SU-DHL-6 (cell line): Measurements from ENCODE around the gene CHMP4B.

Experiments used
- H2AFZ ChIP-seq: fragments of 200-600 bp; sonication (generic); 2 replicates; pipeline ENCODE4 v1.6.1; 2014; ENCODE audit warnings: low read depth, mild to moderate bottlenecking, moderate library complexity, mixed read lengths, antibody characterized with exemption, low read length; ENCODE audit not compliant: severe bottlenecking
- H3F3A ChIP-seq: fragments of 200-600 bp; shearing (Covaris generic); 2 replicates; pipeline ENCODE4 v1.6.0; 2016; ENCODE audit warnings: antibody characterized with exemption, mild to moderate bottlenecking; ENCODE audit not compliant: insufficient read depth
- H3K27ac ChIP-seq: fragments of 200-600 bp; sonication (generic); 2 replicates; pipeline ENCODE4 v1.5.1; 2016; ENCODE audit warnings: low read depth, mild to moderate bottlenecking, low read length, moderate library complexity, mixed read lengths
- H3K27me3 ChIP-seq: fragments of 200-600 bp; sonication (generic), shearing (Covaris generic); 2 replicates; pipeline ENCODE4 v1.6.0; 2014; ENCODE audit warnings: mild to moderate bottlenecking, low read length
- H3K36me3 ChIP-seq: fragments of 200-600 bp; sonication (generic); 2 replicates; pipeline ENCODE4 v1.6.1; 2014; ENCODE audit warnings: mild to moderate bottlenecking, low read length, mixed read lengths
- H3K4me2 ChIP-seq: fragments of 300-600, 200-600 bp; shearing (Covaris generic), sonication (generic); 2 replicates; pipeline ENCODE4 v1.6.0; 2014; ENCODE audit warnings: low read length, low read depth, mild to moderate bottlenecking; ENCODE audit not compliant: poor library complexity, severe bottlenecking
- H3K4me3 ChIP-seq: fragments of 200-600 bp; sonication (generic); 2 replicates; pipeline ENCODE4 v1.5.1; 2014; ENCODE audit warnings: antibody characterized with exemption, low read length, mild to moderate bottlenecking, mixed read lengths; ENCODE audit not compliant: insufficient read depth, poor library complexity, severe bottlenecking
- H3K79me2 ChIP-seq: fragments of 200-600 bp; sonication (generic); 2 replicates; pipeline ENCODE4 v1.6.1; 2014; ENCODE audit warnings: mild to moderate bottlenecking, low read length, moderate library complexity; ENCODE audit not compliant: insufficient read depth
- H3K9ac ChIP-seq: fragments of 200-600 bp; sonication (generic); 2 replicates; pipeline ENCODE4 v1.7.0; 2014; ENCODE audit warnings: mild to moderate bottlenecking, low read length
- H3K9me2 ChIP-seq: fragments of 200-600 bp; sonication (generic); replicated peaks from 2 replicates; pipeline ENCODE4 v1.6.1; 2014; ENCODE audit warnings: low read length; ENCODE audit not compliant: insufficient read depth
- H3K9me3 ChIP-seq: fragments of 200-600 bp; sonication (generic); 2 replicates; pipeline ENCODE4 v1.6.1; 2014; ENCODE audit warnings: low read length, mixed read lengths; ENCODE audit not compliant: insufficient read depth
- H4K20me1 ChIP-seq: fragments of 200-600 bp; sonication (generic); 2 replicates; pipeline ENCODE4 v1.6.1; 2014; ENCODE audit warnings: low read depth, mild to moderate bottlenecking, antibody characterized with exemption, low read length, moderate library complexity, mixed read lengths
- EZH2phosphoT487 ChIP-seq: fragments of 200-600 bp; sonication (generic), shearing (Covaris generic); conservative IDR thresholded peaks from 2 replicates; pipeline ENCODE4 v1.6.1; 2018; ENCODE audit warnings: mild to moderate bottlenecking, antibody characterized with exemption, low read length, moderate library complexity, mixed read lengths
- TF ChIP-seq, protein P1 (sequence below): fragments of 200-600 bp; sonication (generic); IDR thresholded peaks from one replicate; pipeline ENCODE4 v1.5.1; 2017; ENCODE audit warnings: antibody characterized with exemption, mild to moderate bottlenecking, low read length, moderate library complexity; ENCODE audit not compliant: insufficient read depth, poor library complexity, severe bottlenecking

The CHMP4B gene

DNA sequence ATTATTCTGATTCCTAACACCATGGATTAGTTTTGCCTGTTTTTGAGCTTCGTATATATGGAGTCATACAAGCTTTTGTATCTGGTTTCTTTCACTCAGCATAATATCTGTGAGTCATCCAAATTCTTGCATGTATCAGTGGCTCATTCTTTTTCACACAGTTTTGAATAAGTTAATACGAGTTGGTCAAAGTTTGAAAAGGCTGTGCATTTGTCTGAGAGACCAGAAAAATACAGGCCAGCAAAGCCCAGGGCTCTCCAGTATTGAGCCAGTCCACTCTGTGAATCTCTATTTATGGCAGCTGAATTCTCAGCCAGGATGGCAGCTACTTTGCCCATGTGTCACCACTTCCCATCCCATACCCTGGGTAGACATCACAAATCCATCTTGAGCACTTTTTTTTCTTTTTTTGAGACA, 7.2 kb upstream of the CHMP4B start:
- no peak for TF ChIP-seq EZH2phosphoT487
- TF ChIP-seq, protein P1, sequence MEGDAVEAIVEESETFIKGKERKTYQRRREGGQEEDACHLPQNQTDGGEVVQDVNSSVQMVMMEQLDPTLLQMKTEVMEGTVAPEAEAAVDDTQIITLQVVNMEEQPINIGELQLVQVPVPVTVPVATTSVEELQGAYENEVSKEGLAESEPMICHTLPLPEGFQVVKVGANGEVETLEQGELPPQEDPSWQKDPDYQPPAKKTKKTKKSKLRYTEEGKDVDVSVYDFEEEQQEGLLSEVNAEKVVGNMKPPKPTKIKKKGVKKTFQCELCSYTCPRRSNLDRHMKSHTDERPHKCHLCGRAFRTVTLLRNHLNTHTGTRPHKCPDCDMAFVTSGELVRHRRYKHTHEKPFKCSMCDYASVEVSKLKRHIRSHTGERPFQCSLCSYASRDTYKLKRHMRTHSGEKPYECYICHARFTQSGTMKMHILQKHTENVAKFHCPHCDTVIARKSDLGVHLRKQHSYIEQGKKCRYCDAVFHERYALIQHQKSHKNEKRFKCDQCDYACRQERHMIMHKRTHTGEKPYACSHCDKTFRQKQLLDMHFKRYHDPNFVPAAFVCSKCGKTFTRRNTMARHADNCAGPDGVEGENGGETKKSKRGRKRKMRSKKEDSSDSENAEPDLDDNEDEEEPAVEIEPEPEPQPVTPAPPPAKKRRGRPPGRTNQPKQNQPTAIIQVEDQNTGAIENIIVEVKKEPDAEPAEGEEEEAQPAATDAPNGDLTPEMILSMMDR, result no peak
- H3K9ac ChIP-seq, result no peak overlapping the region
- H3K27ac ChIP-seq, result no peak overlapping the region
- H3K27me3 ChIP-seq, result no peaks in the 10 kb centered on the region
- H2AFZ ChIP-seq, result no peak overlapping the region
- no peaks in the 10 kb centered on the region for H3K9me3 ChIP-seq
- no peaks in the 10 kb centered on the region for H3F3A ChIP-seq
- no peaks in the 10 kb centered on the region for H3K9me2 ChIP-seq
- no peak overlapping the region for H3K4me2 ChIP-seq
- H4K20me1 ChIP-seq, result no peaks in the 10 kb centered on the region
- H3K4me3 ChIP-seq, result no peak overlapping the region
- no peaks in the 10 kb centered on the region for H3K79me2 ChIP-seq
- H3K36me3 ChIP-seq, result no peaks in the 10 kb centered on the region

DNA sequence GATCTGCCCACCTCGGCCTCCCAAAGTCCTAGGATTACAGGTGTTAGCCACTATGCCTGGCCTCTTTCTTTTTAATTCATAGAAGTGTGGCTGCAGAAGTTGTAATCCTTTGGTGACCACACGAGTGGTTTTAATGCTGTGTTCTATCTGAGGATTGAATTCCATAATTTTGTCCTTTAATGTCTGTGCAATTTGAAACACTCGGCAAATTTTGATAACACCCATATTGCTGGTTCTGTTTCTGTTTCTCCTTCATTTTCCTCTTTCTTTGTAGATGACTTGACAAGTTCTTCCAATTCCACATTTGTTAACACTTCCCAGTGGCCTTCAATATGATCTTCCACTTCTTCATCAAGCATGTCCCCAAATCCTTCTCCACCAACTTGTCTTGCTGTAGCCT, 2.8 kb upstream of the CHMP4B start:
- Histone ChIP-seq H3F3A (no peaks in the 10 kb centered on the region), H3K27ac (no peak overlapping the region), H3K4me2 (no peak overlapping the region), H3K9me2 (no peaks in the 10 kb centered on the region), H3K36me3 (no peaks in the 10 kb centered on the region), H2AFZ (no peak overlapping the region), H3K27me3 (no peaks in the 10 kb centered on the region), H3K79me2 (peaks cover 21% of the 10 kb centered on the region), H4K20me1 (peaks cover 3% of the 10 kb centered on the region; the same call in 1 of the 2 replicates), H3K4me3 (no peak overlapping the region), H3K9me3 (no peaks in the 10 kb centered on the region), H3K9ac (no peak overlapping the region)
- TF ChIP-seq EZH2phosphoT487, result no peak
- TF ChIP-seq, protein P1, result no peak

DNA sequence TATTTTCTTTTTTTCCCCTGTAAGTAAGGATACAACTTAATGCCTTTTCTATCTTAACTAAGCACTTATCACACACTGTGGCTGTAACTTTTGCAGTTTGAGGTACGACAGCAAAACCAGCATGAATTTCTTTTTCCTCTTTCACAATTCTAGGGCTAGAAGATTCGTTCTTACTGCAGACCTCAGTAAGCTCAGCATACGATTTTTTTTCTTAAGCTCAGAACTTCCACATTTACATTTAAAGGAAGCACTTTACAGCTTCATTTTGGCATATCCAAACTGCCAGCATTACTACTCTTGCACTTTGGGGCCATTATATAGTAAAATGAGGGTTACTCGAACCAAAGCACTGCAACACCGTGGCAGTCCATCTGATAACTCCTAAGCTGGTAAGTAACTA, 889 bp upstream of the CHMP4B start:
- no peaks in the 10 kb centered on the region for H3K9me2 ChIP-seq
- H3K9me3 ChIP-seq, result no peaks in the 10 kb centered on the region
- H3K27me3 ChIP-seq, result no peaks in the 10 kb centered on the region
- H3K4me2 ChIP-seq, result peak overlapping the region; percentile 59
- H3K9ac ChIP-seq, result peak overlapping the region; percentile 17; the same call in 1 of the 2 replicates
- H4K20me1 ChIP-seq, result peaks cover 10% of the 10 kb centered on the region; the same call in 1 of the 2 replicates
- 0 out of 2 replicates have a peak overlapping the region, but pooled peaks have one; percentile 10 for H3K27ac ChIP-seq
- peak overlapping the region; percentile 31 for H3K4me3 ChIP-seq
- peaks cover 40% of the 10 kb centered on the region for H3K79me2 ChIP-seq
- peak overlapping the region; percentile 79 for H2AFZ ChIP-seq
- no peaks in the 10 kb centered on the region for H3K36me3 ChIP-seq
- TF ChIP-seq, protein P1, result no peak
- no peak for TF ChIP-seq EZH2phosphoT487
- H3F3A ChIP-seq, result no peaks in the 10 kb centered on the region
